Liver (tissue), 3 donors: ENCODE data around the gene GATA5.

Experiments used
- ATF3 ChIP-seq: IDR thresholded peaks from 2 replicates; pipeline ENCODE4 v1.6.1; 2016; ENCODE audit warnings: antibody characterized with exemption
- EGR1 ChIP-seq, 2 donors: IDR thresholded peaks; 2 replicates each; pipeline ENCODE4 v1.6.1; 2016 to 2018; ENCODE audit warnings: antibody characterized with exemption in 2 of 2, low read depth in 2 of 2
- FOXA2 ChIP-seq: IDR thresholded peaks from 2 replicates; pipeline ENCODE4 v1.6.1; 2016; ENCODE audit warnings: antibody characterized with exemption
- GABPA ChIP-seq, 2 donors: IDR thresholded peaks in 1 of 2; conservative IDR thresholded peaks in 1 of 2; 2 replicates each; pipeline ENCODE4 v1.6.1; 2016; ENCODE audit warnings: antibody characterized with exemption in 2 of 2, mild to moderate bottlenecking in 1 of 2, moderate library complexity in 1 of 2
- HNF4G ChIP-seq: IDR thresholded peaks from 2 replicates; pipeline ENCODE4 v1.6.1; 2016; ENCODE audit warnings: antibody characterized with exemption
- JUND ChIP-seq, 2 donors: IDR thresholded peaks; 2 replicates each; pipeline ENCODE4 v1.6.1; 2016; ENCODE audit warnings: antibody characterized with exemption in 2 of 2
- RAD21 ChIP-seq, 2 donors: IDR thresholded peaks; 2 replicates each; pipeline ENCODE4 v1.6.1; 2016; ENCODE audit warnings: antibody characterized with exemption in 2 of 2, mild to moderate bottlenecking in 2 of 2
- REST ChIP-seq: IDR thresholded peaks from 2 replicates; pipeline ENCODE4 v1.6.1; 2016; ENCODE audit warnings: antibody characterized with exemption, mild to moderate bottlenecking
- SP1 ChIP-seq: IDR thresholded peaks from 2 replicates; pipeline ENCODE4 v1.6.1; 2018; ENCODE audit warnings: antibody characterized with exemption, mild to moderate bottlenecking
- TAF1 ChIP-seq: conservative IDR thresholded peaks from 2 replicates; pipeline ENCODE4 v1.6.1; 2016; ENCODE audit warnings: antibody characterized with exemption, mild to moderate bottlenecking
- YY1 ChIP-seq: IDR thresholded peaks from 2 replicates; pipeline ENCODE4 v1.6.1; 2016; ENCODE audit warnings: antibody characterized with exemption, mild to moderate bottlenecking
- TF ChIP-seq, protein P1 (sequence below): fragments of 150-350 bp; IDR thresholded peaks from 2 replicates; pipeline ENCODE4 v1.5.1; 2017; ENCODE audit warnings: improper control_type of control experiment, low read depth, low read length; ENCODE audit not compliant: missing input control
- TF ChIP-seq, protein P2 (sequence below): IDR thresholded peaks from 2 replicates; pipeline ENCODE4 v1.6.1; 2016; ENCODE audit warnings: antibody characterized with exemption
- TF ChIP-seq, protein P3 (sequence below): IDR thresholded peaks from 2 replicates; pipeline ENCODE4 v1.6.1; 2016; ENCODE audit warnings: antibody characterized with exemption
- donor health status: healthy.
- donor health status: healthy.

GRCh38 chr20:62427172-62428001 is 48.4 kb downstream of the GATA5 start, which contains the start of gene RBBP8NL:
- TF ChIP-seq, protein P1, sequence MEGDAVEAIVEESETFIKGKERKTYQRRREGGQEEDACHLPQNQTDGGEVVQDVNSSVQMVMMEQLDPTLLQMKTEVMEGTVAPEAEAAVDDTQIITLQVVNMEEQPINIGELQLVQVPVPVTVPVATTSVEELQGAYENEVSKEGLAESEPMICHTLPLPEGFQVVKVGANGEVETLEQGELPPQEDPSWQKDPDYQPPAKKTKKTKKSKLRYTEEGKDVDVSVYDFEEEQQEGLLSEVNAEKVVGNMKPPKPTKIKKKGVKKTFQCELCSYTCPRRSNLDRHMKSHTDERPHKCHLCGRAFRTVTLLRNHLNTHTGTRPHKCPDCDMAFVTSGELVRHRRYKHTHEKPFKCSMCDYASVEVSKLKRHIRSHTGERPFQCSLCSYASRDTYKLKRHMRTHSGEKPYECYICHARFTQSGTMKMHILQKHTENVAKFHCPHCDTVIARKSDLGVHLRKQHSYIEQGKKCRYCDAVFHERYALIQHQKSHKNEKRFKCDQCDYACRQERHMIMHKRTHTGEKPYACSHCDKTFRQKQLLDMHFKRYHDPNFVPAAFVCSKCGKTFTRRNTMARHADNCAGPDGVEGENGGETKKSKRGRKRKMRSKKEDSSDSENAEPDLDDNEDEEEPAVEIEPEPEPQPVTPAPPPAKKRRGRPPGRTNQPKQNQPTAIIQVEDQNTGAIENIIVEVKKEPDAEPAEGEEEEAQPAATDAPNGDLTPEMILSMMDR: no peak
- TF ChIP-seq TAF1 (no peak), EGR1 (IDR thresholded peaks at IDR 0.05; ENCODE audit: low read depth in 2 of 2) (no peak), JUND (IDR thresholded peaks at IDR 0.05) (no peak), ATF3 (no peak), YY1 (no peak), REST (no peak), RAD21 (IDR thresholded peaks at IDR 0.05) (no peak), GABPA (IDR thresholded peaks at IDR 0.05 in 1 of 2, conservative IDR thresholded peaks at IDR 0.05 in 1 of 2) (no peak), SP1 (peak; percentile 32), FOXA2 (no peak), HNF4G (no peak)
- TF ChIP-seq, protein P2, sequence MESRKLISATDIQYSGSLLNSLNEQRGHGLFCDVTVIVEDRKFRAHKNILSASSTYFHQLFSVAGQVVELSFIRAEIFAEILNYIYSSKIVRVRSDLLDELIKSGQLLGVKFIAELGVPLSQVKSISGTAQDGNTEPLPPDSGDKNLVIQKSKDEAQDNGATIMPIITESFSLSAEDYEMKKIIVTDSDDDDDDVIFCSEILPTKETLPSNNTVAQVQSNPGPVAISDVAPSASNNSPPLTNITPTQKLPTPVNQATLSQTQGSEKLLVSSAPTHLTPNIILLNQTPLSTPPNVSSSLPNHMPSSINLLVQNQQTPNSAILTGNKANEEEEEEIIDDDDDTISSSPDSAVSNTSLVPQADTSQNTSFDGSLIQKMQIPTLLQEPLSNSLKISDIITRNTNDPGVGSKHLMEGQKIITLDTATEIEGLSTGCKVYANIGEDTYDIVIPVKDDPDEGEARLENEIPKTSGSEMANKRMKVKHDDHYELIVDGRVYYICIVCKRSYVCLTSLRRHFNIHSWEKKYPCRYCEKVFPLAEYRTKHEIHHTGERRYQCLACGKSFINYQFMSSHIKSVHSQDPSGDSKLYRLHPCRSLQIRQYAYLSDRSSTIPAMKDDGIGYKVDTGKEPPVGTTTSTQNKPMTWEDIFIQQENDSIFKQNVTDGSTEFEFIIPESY: no peak
- TF ChIP-seq, protein P3, sequence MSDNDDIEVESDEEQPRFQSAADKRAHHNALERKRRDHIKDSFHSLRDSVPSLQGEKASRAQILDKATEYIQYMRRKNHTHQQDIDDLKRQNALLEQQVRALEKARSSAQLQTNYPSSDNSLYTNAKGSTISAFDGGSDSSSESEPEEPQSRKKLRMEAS: no peak
